Measurements from ENCODE around the gene TTC39A. TPM values are rescaled to one million over a fixed set of nuclear protein-coding genes. Genes with fewer than 3 reads are reported as not detected.

The TTC39A gene
- total RNA-seq, 1 donor from 2014 or later: 11.5 TPM

DNA sequence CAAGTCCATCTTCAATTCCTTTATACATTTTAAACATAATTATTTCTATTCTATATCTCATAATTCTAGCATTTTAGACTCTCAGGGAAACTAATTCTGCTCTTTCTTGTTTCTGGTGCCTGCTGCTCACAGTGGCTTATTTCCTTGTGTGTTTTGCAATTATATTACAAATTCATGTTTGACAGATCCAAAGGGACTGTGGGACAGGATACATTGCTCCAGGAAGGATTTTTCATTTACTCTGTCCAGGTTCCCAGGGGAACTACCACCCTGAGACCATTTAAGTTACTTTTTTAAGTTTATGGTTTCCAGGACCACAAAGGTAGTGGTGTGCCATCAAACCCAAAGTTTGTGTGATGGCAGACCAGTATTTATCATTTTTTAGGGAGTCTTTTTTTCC is 6.6 kb downstream of the TTC39A start:
- TF ChIP-seq POLR2A (IDR thresholded peaks at IDR 0.05): no peak
- TF ChIP-seq, protein P1, sequence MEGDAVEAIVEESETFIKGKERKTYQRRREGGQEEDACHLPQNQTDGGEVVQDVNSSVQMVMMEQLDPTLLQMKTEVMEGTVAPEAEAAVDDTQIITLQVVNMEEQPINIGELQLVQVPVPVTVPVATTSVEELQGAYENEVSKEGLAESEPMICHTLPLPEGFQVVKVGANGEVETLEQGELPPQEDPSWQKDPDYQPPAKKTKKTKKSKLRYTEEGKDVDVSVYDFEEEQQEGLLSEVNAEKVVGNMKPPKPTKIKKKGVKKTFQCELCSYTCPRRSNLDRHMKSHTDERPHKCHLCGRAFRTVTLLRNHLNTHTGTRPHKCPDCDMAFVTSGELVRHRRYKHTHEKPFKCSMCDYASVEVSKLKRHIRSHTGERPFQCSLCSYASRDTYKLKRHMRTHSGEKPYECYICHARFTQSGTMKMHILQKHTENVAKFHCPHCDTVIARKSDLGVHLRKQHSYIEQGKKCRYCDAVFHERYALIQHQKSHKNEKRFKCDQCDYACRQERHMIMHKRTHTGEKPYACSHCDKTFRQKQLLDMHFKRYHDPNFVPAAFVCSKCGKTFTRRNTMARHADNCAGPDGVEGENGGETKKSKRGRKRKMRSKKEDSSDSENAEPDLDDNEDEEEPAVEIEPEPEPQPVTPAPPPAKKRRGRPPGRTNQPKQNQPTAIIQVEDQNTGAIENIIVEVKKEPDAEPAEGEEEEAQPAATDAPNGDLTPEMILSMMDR (IDR thresholded peaks at IDR 0.05): no peak
- TF ChIP-seq POLR2AphosphoS5 (IDR thresholded peaks at IDR 0.05; ENCODE audit: insufficient read depth in 1 of 2, low read depth in 1 of 2): no peak
- H3K4me3 ChIP-seq: no peak overlapping the region
- DNase-seq (ENCODE audit: extremely low spot score in 2 of 2): no peak
- H3K27me3 ChIP-seq: no peaks in the 10 kb centered on the region
- intact Hi-C loops (cut with DNase I): no loop called here
- H3K27ac ChIP-seq: no peak overlapping the region
- no peaks in the 10 kb centered on the region for H3K36me3 ChIP-seq
- no peaks in the 10 kb centered on the region for H3K9me3 ChIP-seq
- H3K4me1 ChIP-seq: peaks cover 6% of the 10 kb centered on the region

DNA sequence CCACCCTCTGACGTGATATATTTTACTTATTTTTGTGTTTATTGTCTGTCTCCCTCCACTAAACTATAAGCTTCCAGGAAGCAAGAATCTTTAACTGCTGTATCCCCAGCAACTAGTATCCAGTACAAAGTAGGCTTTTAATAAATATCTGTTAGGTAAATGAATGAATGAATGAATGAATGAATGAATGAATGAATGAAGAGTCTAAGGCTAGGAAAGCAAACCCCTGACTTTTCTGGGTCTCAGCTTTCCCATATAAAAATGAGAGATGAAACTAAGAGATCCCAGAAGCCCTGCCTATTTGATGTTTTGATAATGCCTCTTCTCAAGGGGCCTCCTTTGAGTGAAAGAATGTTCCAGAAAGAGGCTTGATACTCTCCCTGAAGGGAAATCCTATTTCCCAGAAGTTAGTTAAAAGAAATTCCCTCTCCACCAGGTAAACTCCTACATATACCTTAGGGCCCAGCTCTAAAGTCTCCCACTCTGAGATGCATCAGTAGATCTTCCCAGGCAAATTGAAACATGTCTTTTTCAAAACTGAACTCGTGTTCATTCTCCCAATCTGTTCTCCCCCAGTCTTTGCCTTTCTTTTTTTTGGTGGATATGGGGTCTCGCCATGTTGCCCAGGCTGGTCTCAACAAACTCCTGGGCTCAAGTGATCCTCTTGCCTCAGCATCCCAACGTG is 7.8 kb downstream of the TTC39A start:
- Histone ChIP-seq H3K27ac (no peak overlapping the region), H3K4me3 (no peak overlapping the region), H3K36me3 (no peaks in the 10 kb centered on the region), H3K9me3 (no peaks in the 10 kb centered on the region), H3K4me1 (peaks cover 4% of the 10 kb centered on the region), H3K27me3 (no peaks in the 10 kb centered on the region)
- TF ChIP-seq POLR2AphosphoS5 (IDR thresholded peaks at IDR 0.05; ENCODE audit: insufficient read depth in 1 of 2, low read depth in 1 of 2): no peak
- TF ChIP-seq, protein P1 (IDR thresholded peaks at IDR 0.05): no peak
- no peak for DNase-seq (ENCODE audit: extremely low spot score in 2 of 2)
- intact Hi-C loops (cut with DNase I): no loop called here

DNA sequence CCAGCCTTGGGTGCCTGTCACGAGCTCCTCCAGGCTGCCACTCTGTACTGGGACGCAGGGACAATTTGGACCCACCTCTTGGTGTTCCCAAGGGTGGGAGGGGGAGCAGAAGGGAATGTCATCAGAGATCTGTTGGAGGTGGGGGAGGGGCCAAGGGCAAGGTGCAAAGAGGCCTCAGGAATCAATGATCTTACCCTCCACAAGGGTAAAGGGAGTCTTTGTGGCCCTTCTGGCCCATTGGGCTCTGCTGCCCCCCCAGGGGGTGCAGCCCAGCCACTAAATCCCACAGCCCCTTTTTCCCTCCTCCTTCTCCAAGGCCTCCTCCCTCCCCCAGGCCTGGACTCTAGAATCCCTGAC is 8.5 kb downstream of the TTC39A start:
- Histone ChIP-seq H3K27ac (peak overlapping the region; percentile 37), H3K36me3 (no peaks in the 10 kb centered on the region), H3K27me3 (no peaks in the 10 kb centered on the region), H3K9me3 (no peaks in the 10 kb centered on the region), H3K4me1 (peaks cover 4% of the 10 kb centered on the region), H3K4me3 (no peak overlapping the region)
- no peak for DNase-seq (ENCODE audit: extremely low spot score in 2 of 2)
- intact Hi-C loops (cut with DNase I): no loop called here
- TF ChIP-seq POLR2AphosphoS5 (IDR thresholded peaks at IDR 0.05; ENCODE audit: insufficient read depth in 1 of 2, low read depth in 1 of 2) (no peak), POLR2A (IDR thresholded peaks at IDR 0.05) (no peak)
- TF ChIP-seq, protein P1 (IDR thresholded peaks at IDR 0.05): no peak

DNA sequence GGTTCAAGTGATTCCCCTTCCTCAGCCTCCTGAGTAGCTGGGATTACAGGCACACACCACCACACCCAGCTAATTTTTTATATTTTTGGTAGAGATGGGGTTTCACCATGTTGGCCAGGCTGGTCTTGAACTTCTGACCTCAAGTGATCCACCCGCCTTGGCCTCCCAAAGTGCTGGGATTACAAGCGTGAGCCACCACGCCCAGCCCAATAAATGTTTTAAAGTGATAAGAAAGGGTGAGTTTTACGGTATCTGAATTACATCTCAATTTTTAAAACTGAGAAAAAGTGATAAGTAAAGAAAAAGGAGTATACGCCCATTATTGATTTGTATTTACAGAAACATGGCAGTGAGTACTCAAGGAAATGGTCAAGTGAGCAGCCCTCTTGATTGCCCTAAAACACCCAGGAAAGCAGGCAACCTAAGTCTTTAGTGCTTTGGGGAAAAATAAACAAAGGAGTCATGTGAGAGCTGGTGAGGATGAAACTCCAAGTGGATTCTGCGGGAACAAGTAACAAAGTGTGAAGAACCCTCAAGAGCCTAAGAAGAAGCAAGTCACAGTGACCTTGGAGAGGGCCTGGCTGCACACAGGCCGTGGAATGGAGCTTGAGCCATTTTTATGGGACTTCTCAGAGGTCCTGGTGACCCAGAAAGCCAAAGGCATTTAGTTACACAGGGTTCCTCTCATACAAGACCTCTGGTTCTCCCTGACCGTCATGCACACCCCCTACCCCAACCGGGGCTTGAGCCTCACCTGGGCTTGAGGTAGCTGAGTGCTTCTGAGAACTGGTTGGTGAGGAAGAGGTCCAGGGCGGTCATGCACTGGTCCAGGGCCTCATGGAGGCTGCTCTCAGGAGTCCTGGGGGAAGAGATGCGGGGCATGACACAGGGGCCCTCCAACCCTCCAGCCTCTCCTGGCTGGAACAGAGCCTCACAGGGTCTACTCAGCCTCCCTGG is 9.1 kb downstream of the TTC39A start:
- intact Hi-C loops (cut with DNase I): no loop called here
- H3K9me3 ChIP-seq: no peaks in the 10 kb centered on the region
- peaks cover 9% of the 10 kb centered on the region for H3K4me1 ChIP-seq
- no peak overlapping the region for H3K4me3 ChIP-seq
- no peaks in the 10 kb centered on the region for H3K36me3 ChIP-seq
- no peaks in the 10 kb centered on the region for H3K27me3 ChIP-seq
- TF ChIP-seq POLR2A (IDR thresholded peaks at IDR 0.05) (no peak), POLR2AphosphoS5 (IDR thresholded peaks at IDR 0.05; ENCODE audit: insufficient read depth in 1 of 2, low read depth in 1 of 2) (no peak)
- TF ChIP-seq, protein P1 (IDR thresholded peaks at IDR 0.05): no peak
- DNase-seq (ENCODE audit: extremely low spot score in 2 of 2): no peak
- peak overlapping the region; percentile 37 for H3K27ac ChIP-seq

DNA sequence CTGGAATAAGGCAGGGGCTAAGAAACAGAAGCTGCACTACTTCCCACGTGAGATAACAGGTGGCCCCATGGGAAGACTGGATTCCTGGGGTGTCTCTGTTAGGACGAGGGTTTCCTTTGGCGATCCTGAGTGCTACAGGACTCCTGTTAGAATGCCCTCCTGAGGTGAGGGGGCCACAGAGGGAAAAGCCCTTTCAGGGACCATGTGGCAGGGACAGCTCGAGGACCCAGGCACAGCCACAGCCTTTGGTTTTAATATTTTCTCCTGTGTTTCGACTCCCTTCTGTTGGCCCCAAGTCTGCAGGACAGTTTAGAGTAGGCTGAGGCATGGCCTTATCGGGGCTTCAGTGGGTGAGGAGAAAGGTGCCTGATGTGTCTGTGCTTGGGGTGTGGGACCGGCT is 12.6 kb downstream of the TTC39A start:
- Histone ChIP-seq H3K36me3 (no peaks in the 10 kb centered on the region), H3K27me3 (no peaks in the 10 kb centered on the region), H3K4me3 (no peak overlapping the region), H3K4me1 (peaks cover 41% of the 10 kb centered on the region), H3K9me3 (no peaks in the 10 kb centered on the region), H3K27ac (no peak overlapping the region)
- no peak for DNase-seq (ENCODE audit: extremely low spot score in 2 of 2)
- intact Hi-C loops (cut with DNase I): no loop called here
- TF ChIP-seq POLR2A (IDR thresholded peaks at IDR 0.05): no peak
- no peak for TF ChIP-seq POLR2AphosphoS5 (IDR thresholded peaks at IDR 0.05; ENCODE audit: insufficient read depth in 1 of 2, low read depth in 1 of 2)
- TF ChIP-seq, protein P1 (IDR thresholded peaks at IDR 0.05): no peak

All from vagina (tissue), 2 donors.